Neural progenitor cell (in vitro differentiated cells): Measurements from ENCODE around the gene TSSC4. TPM values are rescaled to one million over a fixed set of nuclear protein-coding genes. Genes with fewer than 3 reads are reported as not detected.

ENCODE experiments used
- DNase-seq: peaks from one replicate; pipeline ENCODE4 v3.0.0-alpha.2; 2016; ENCODE audit warnings: low spot score
- H2AFZ ChIP-seq: fragments of 200-600 bp; sonication (generic); replicated peaks from 2 replicates; pipeline ENCODE4 v1.6.1; 2016; ENCODE audit warnings: antibody characterized with exemption
- H3F3A ChIP-seq: fragments of 200-600 bp; sonication (generic); 2 replicates; pipeline ENCODE4 v1.6.1; 2016; ENCODE audit warnings: antibody characterized with exemption, low read depth
- H3K27ac ChIP-seq: fragments of 200-600 bp; sonication (generic); 2 replicates; pipeline ENCODE4 v1.5.1; 2016; ENCODE audit warnings: mild to moderate bottlenecking
- H3K27me3 ChIP-seq: fragments of 200-600 bp; sonication (generic); 2 replicates; pipeline ENCODE4 v1.6.1; 2016; ENCODE audit warnings: mild to moderate bottlenecking, moderate library complexity
- H3K36me3 ChIP-seq: fragments of 200-600 bp; sonication (generic); 2 replicates; pipeline ENCODE4 v1.5.1; 2016
- H3K4me1 ChIP-seq: fragments of 200-600 bp; sonication (generic); 2 replicates; pipeline ENCODE4 v1.6.1; 2016; ENCODE audit warnings: mixed run types
- H3K4me2 ChIP-seq: fragments of 200-600 bp; sonication (generic); 2 replicates; pipeline ENCODE4 v1.6.1; 2016
- H3K4me3 ChIP-seq: fragments of 200-600 bp; sonication (generic); 2 replicates; pipeline ENCODE4 v1.5.1; 2016
- H3K79me2 ChIP-seq: fragments of 200-600 bp; sonication (generic); 2 replicates; pipeline ENCODE4 v1.6.1; 2016; ENCODE audit warnings: low read depth
- H3K9ac ChIP-seq: fragments of 200-600 bp; sonication (generic); 2 replicates; pipeline ENCODE4 v1.6.1; 2016
- H3K9me3 ChIP-seq: fragments of 200-600 bp; sonication (generic); 2 replicates; pipeline ENCODE4 v1.5.1; 2016; ENCODE audit warnings: low read depth
- H4K20me1 ChIP-seq: fragments of 200-600 bp; sonication (generic); 2 replicates; pipeline ENCODE4 v1.6.1; 2016; ENCODE audit warnings: low read depth
- H3K27ac Mint-ChIP-seq: 3 replicates; pipeline ENCODE4 v1.8.0; 2021; ENCODE audit warnings: mixed read lengths
- H3K27me3 Mint-ChIP-seq: 2 replicates; pipeline ENCODE4 v1.8.0; 2022; ENCODE audit warnings: low read depth, mild to moderate bottlenecking, inconsistent platforms, moderate library complexity, mixed read lengths; ENCODE audit not compliant: insufficient read depth
- H3K36me3 Mint-ChIP-seq: 3 replicates; pipeline ENCODE4 v1.8.0; 2021; ENCODE audit warnings: mixed read lengths
- H3K4me1 Mint-ChIP-seq: 3 replicates; pipeline ENCODE4 v1.8.0; 2021; ENCODE audit warnings: mixed read lengths
- H3K4me3 Mint-ChIP-seq: 3 replicates; pipeline ENCODE4 v1.8.0; 2021; ENCODE audit warnings: mild to moderate bottlenecking, moderate library complexity, mixed read lengths
- H3K9me3 Mint-ChIP-seq: 3 replicates; pipeline ENCODE4 v1.8.0; 2020; ENCODE audit warnings: mixed read lengths
- EZH2 ChIP-seq: fragments of 200-600 bp; sonication (generic); IDR thresholded peaks from 2 replicates; pipeline ENCODE4 v1.6.1; 2017; ENCODE audit warnings: antibody characterized with exemption, mild to moderate bottlenecking, moderate library complexity
- EZH2phosphoT487 ChIP-seq: fragments of 200-600 bp; sonication (generic); IDR thresholded peaks from 2 replicates; pipeline ENCODE4 v1.6.1; 2017; ENCODE audit warnings: antibody characterized with exemption
- total RNA-seq: library from RNA; depleted of rRNA; stranded (reverse); fragments of >200 nt; gene quantifications from 2 replicates; pipeline ENCODE4 v1.2.3, GENCODE V29; 2015; ENCODE audit warnings: low replicate concordance
- TF ChIP-seq, protein P1 (sequence below): fragments of 200-600 bp; sonication (generic); IDR thresholded peaks from 2 replicates; pipeline ENCODE4 v1.5.1; 2017; ENCODE audit warnings: antibody characterized with exemption, mild to moderate bottlenecking

The TSSC4 gene
- total RNA-seq, 1 donor from 2014 or later, result 11.1 TPM

DNA sequence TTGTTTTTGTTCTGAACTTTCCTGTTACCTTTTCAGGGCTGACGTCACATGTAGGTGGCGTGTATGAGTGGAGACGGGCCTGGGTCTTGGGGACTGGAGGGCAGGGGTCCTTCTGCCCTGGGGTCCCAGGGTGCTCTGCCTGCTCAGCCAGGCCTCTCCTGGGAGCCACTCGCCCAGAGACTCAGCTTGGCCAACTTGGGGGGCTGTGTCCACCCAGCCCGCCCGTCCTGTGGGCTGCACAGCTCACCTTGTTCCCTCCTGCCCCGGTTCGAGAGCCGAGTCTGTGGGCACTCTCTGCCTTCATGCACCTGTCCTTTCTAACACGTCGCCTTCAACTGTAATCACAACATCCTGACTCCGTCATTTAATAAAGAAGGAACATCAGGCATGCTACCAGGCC lies 3.5 kb upstream of the TSSC4 start:
- H3K27me3 Mint-ChIP-seq, result no peaks in the 10 kb centered on the region
- Histone ChIP-seq H3K4me3 (no peak overlapping the region), H2AFZ (no peak overlapping the region), H3K4me1 (peaks cover 5% of the 10 kb centered on the region), H3K36me3 (no peaks in the 10 kb centered on the region), H3K27me3 (no peaks in the 10 kb centered on the region), H3K27ac (no peak overlapping the region), H3K79me2 (peaks cover 13% of the 10 kb centered on the region), H3K4me2 (no peak overlapping the region), H3K9me3 (no peaks in the 10 kb centered on the region), H4K20me1 (peaks cover 21% of the 10 kb centered on the region), H3F3A (peaks cover 22% of the 10 kb centered on the region), H3K9ac (no peak overlapping the region)
- no peak for TF ChIP-seq EZH2phosphoT487
- TF ChIP-seq, protein P1, sequence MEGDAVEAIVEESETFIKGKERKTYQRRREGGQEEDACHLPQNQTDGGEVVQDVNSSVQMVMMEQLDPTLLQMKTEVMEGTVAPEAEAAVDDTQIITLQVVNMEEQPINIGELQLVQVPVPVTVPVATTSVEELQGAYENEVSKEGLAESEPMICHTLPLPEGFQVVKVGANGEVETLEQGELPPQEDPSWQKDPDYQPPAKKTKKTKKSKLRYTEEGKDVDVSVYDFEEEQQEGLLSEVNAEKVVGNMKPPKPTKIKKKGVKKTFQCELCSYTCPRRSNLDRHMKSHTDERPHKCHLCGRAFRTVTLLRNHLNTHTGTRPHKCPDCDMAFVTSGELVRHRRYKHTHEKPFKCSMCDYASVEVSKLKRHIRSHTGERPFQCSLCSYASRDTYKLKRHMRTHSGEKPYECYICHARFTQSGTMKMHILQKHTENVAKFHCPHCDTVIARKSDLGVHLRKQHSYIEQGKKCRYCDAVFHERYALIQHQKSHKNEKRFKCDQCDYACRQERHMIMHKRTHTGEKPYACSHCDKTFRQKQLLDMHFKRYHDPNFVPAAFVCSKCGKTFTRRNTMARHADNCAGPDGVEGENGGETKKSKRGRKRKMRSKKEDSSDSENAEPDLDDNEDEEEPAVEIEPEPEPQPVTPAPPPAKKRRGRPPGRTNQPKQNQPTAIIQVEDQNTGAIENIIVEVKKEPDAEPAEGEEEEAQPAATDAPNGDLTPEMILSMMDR, result no peak
- TF ChIP-seq EZH2, result no peak
- no peak for DNase-seq
- no peak overlapping the region for H3K4me3 Mint-ChIP-seq
- no peaks in the 10 kb centered on the region for H3K9me3 Mint-ChIP-seq
- no peaks in the 10 kb centered on the region for H3K36me3 Mint-ChIP-seq
- H3K27ac Mint-ChIP-seq, result no peak overlapping the region
- peaks cover 6% of the 10 kb centered on the region for H3K4me1 Mint-ChIP-seq

DNA sequence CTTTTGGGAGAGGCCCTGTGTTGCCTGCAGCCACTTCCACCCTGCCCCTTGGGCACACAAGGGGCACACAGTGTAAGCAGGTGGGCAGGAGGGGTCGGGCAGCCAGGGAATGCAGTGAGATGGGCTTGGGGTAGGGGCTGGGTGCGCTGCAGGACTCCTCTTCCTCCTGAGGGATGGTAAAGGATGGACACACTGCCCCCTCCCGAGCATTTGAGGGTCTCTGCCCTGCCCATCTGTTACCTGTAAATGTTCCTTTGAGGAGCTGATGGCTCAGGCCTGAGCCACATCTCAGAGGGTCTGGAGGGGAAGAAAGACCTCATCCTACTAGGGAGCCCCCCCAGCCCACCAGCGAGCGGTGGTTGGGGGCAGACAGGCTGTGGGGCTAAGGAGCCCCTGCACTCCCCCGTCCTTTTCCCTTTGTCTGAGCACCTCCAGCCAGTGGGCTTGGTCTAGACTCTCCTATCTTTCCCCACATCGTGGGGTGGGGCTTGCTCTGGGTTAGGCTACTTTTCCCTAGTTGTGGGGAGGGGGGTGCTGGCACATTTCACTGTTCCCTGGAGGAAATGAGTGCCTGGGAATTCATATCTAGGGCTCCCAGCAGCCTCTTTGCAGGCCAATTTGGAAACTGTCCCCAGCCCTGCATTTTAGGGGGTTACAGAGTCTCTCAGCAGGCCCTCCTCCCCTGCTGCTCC lies 1.7 kb upstream of the TSSC4 start:
- Histone ChIP-seq H3K27ac (peak overlapping the region; percentile 73), H3K9me3 (no peaks in the 10 kb centered on the region), H3K79me2 (peaks cover 19% of the 10 kb centered on the region), H4K20me1 (peaks cover 8% of the 10 kb centered on the region), H3K36me3 (no peaks in the 10 kb centered on the region), H2AFZ (no peak overlapping the region), H3F3A (peaks cover 22% of the 10 kb centered on the region), H3K4me1 (peaks cover 5% of the 10 kb centered on the region), H3K9ac (no peak overlapping the region), H3K4me3 (no peak overlapping the region), H3K4me2 (peak overlapping the region; percentile 74), H3K27me3 (no peaks in the 10 kb centered on the region)
- Mint-ChIP-seq H3K4me1 (peaks cover 6% of the 10 kb centered on the region), H3K36me3 (no peaks in the 10 kb centered on the region), H3K9me3 (no peaks in the 10 kb centered on the region), H3K27ac (peak overlapping the region; percentile 53), H3K27me3 (no peaks in the 10 kb centered on the region), H3K4me3 (peak overlapping the region; percentile 92)
- no peak for TF ChIP-seq EZH2
- TF ChIP-seq, protein P1, result no peak
- no peak for TF ChIP-seq EZH2phosphoT487
- no peak for DNase-seq

DNA sequence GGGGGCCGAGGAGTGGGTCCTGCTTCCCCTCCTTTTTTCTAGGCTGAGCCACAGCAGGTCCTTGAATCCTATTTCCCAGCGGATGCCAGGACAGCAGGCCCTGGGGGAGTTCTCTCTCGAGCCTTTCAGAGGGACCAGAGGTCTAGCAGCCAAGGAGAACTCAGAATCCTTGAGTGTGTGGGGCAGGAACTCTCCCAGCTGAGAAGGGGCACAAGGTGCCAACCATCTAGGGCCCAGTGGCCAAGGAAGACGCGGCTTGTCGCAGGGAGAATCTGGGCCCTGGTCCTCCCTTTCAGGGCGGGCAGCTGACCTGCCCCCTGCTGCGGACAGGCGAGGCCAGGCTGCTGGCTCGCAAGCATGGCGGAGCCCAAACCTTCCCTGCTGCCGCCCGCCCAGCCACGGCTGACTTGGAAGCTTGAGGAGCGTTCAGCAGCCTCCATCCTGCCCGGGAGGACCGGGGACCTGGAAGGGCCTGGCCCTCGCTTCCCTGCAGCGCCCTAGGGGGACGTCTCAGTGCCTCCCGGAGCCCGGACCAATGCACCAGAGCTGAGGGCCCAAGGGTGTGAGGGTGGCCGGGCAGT lies 972 bp upstream of the TSSC4 start:
- Mint-ChIP-seq H3K4me1 (peaks cover 6% of the 10 kb centered on the region), H3K9me3 (no peaks in the 10 kb centered on the region), H3K27me3 (peaks cover 3% of the 10 kb centered on the region), H3K4me3 (peak overlapping the region; percentile 92), H3K27ac (no peak overlapping the region), H3K36me3 (peaks cover 1% of the 10 kb centered on the region)
- TF ChIP-seq EZH2, result no peak
- no peak for TF ChIP-seq EZH2phosphoT487
- TF ChIP-seq, protein P1, result no peak
- DNase-seq, result peak; percentile 57
- Histone ChIP-seq H4K20me1 (peaks cover under 1% of the 10 kb centered on the region), H3K4me1 (peaks cover 5% of the 10 kb centered on the region), H3K4me3 (peak overlapping the region; percentile 51), H3K79me2 (peaks cover 19% of the 10 kb centered on the region), H3K9me3 (no peaks in the 10 kb centered on the region), H3F3A (peaks cover 22% of the 10 kb centered on the region), H3K4me2 (peak overlapping the region; percentile 74), H3K9ac (peak overlapping the region; percentile 35), H3K27me3 (no peaks in the 10 kb centered on the region), H3K36me3 (no peaks in the 10 kb centered on the region), H3K27ac (peak overlapping the region; percentile 73), H2AFZ (no peak overlapping the region)
